Measurements from ENCODE around the gene ME3. TPM values are rescaled to one million over a fixed set of nuclear protein-coding genes. Genes with fewer than 3 reads are reported as not detected.

The ME3 gene
- total RNA-seq, 1 experiment from 2014 or later = 35.3 TPM

GRCh38 chr11:86440305-86440716, 232.1 kb downstream of the ME3 start:
- CTCF ChIA-PET = no interaction called here
- ATAC-seq = no peak
- no peak for TF ChIP-seq REST (IDR thresholded peaks at IDR 0.05; ENCODE audit: insufficient read depth in 1 of 2, low read depth in 2 of 2, low read length in 1 of 2)
- no peak for TF ChIP-seq TCF7L2 (IDR thresholded peaks at IDR 0.05; ENCODE audit: low read depth, low read length)
- no peak for TF ChIP-seq POLR2AphosphoS5 (IDR thresholded peaks at IDR 0.05; ENCODE audit: low read depth, low read length)
- TF ChIP-seq CTCF (IDR thresholded peaks at IDR 0.05) = no peak
- TF ChIP-seq SIN3A (IDR thresholded peaks at IDR 0.05; ENCODE audit: borderline replicate concordance, insufficient read depth, low read depth, low read length) = no peak

GRCh38 chr11:86438685-86439084, 233.7 kb downstream of the ME3 start:
- H3K4me3 ChIP-seq (ENCODE audit: low read depth in 2 of 2, low read length in 2 of 2) = no peak overlapping the region
- in situ Hi-C loops (cut with HindIII; ENCODE audit: low pct_unique_long_range_greater_than_20kb, low sequenced_read_pairs) = no loop called here
- POLR2A ChIA-PET = interaction anchor here (0.6 kb wide), 1 partner anchor 599 kb away, joined by 5 read pairs; the partner anchor contains the start of gene TMEM135
- no peak for ATAC-seq
- DNase-seq (ENCODE audit: low read depth, low spot score) = no peak
- H3K27ac ChIP-seq (ENCODE audit: low read length) = no peak overlapping the region
- no TSS peak for BruUV-seq (replicated peaks)
- TF ChIP-seq POLR2AphosphoS5 (IDR thresholded peaks at IDR 0.05; ENCODE audit: low read depth, low read length) (no peak), SIN3A (IDR thresholded peaks at IDR 0.05; ENCODE audit: borderline replicate concordance, insufficient read depth, low read depth, low read length) (no peak), CTCF (IDR thresholded peaks at IDR 0.05) (no peak), REST (IDR thresholded peaks at IDR 0.05; ENCODE audit: insufficient read depth in 1 of 2, low read depth in 2 of 2, low read length in 1 of 2) (no peak), TCF7L2 (IDR thresholded peaks at IDR 0.05; ENCODE audit: low read depth, low read length) (no peak)
- CTCF ChIA-PET = no interaction called here
- no peaks in the 10 kb centered on the region for H3K4me1 ChIP-seq (ENCODE audit: control insufficient read depth, insufficient read depth, low read length)
- intact Hi-C loops (cut with micrococcal nuclease; ENCODE audit: unreplicated experiment) = no loop called here
- no peaks in the 10 kb centered on the region for H3K9me3 ChIP-seq (ENCODE audit: control insufficient read depth, insufficient read depth, low read depth, low read length)
- H3K27me3 ChIP-seq (ENCODE audit: control insufficient read depth, insufficient read depth, low read length) = no peaks in the 10 kb centered on the region
- no peaks in the 10 kb centered on the region for H3K36me3 ChIP-seq (ENCODE audit: control insufficient read depth, insufficient read depth, low read length)

More at GRCh38 chr11:86440305-86440716, 232.1 kb downstream of the ME3 start:
- intact Hi-C loops (cut with micrococcal nuclease; ENCODE audit: unreplicated experiment) = no loop called here
- no TSS peak for BruUV-seq (replicated peaks)
- POLR2A ChIA-PET = no interaction called here
- H3K9me3 ChIP-seq (ENCODE audit: control insufficient read depth, insufficient read depth, low read depth, low read length) = no peaks in the 10 kb centered on the region
- no peaks in the 10 kb centered on the region for H3K4me1 ChIP-seq (ENCODE audit: control insufficient read depth, insufficient read depth, low read length)
- in situ Hi-C loops (cut with HindIII; ENCODE audit: low pct_unique_long_range_greater_than_20kb, low sequenced_read_pairs) = no loop called here
- H3K4me3 ChIP-seq (ENCODE audit: low read depth in 2 of 2, low read length in 2 of 2) = no peak overlapping the region
- H3K36me3 ChIP-seq (ENCODE audit: control insufficient read depth, insufficient read depth, low read length) = no peaks in the 10 kb centered on the region
- H3K27ac ChIP-seq (ENCODE audit: low read length) = no peak overlapping the region
- DNase-seq (ENCODE audit: low read depth, low spot score) = no peak
- no peaks in the 10 kb centered on the region for H3K27me3 ChIP-seq (ENCODE audit: control insufficient read depth, insufficient read depth, low read length)
